ENCODE data around the gene MCC.

The MCC gene

DNA sequence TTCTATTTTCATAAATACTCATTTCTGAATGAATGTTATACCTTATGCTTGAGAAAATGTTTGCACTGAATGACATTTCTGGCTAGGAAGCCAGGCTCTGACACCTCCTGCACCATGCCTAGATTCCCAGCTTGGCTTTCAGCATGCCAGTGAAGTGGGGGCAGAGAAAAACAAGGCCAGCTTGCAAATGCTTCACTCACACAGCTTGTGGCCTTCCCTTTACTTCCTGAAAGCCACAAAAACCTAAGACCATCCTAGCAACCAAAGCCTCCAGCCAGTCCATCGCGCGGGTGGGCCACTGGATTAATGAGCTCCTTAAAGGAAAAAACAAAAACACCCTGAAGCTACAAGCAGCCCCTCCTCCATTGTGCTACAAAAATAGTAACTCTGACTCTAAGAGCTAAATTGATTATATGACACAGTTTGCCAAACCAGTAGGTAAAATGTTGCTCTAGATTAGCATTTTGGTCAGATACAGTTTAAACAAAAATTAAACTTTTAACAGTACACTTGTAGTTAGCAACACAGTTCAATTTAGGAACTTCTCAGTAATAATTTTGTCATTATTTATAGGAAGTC, 213.3 kb downstream of the MCC start:
- no peak overlapping the region for H2AFZ ChIP-seq (ENCODE audit: low read depth, low read length, severe bottlenecking)
- no peaks in the 10 kb centered on the region for H3K36me3 ChIP-seq (ENCODE audit: low read length)
- no peak overlapping the region for H3K27ac ChIP-seq (ENCODE audit: low read depth, low read length)
- H3K9me2 ChIP-seq (replicated peaks; ENCODE audit: insufficient read depth, low read length), result no peaks in the 10 kb centered on the region
- H3F3A ChIP-seq (ENCODE audit: insufficient read depth), result no peaks in the 10 kb centered on the region
- no peak overlapping the region for H3K4me3 ChIP-seq (ENCODE audit: insufficient read depth, low read length, poor library complexity, severe bottlenecking)
- no peaks in the 10 kb centered on the region for H3K9me3 ChIP-seq (ENCODE audit: insufficient read depth, low read length)
- H4K20me1 ChIP-seq (ENCODE audit: low read depth, low read length), result no peaks in the 10 kb centered on the region
- H3K27me3 ChIP-seq (ENCODE audit: low read length), result no peaks in the 10 kb centered on the region
- no peak overlapping the region for H3K4me2 ChIP-seq (ENCODE audit: low read depth, low read length, poor library complexity, severe bottlenecking)
- H3K9ac ChIP-seq (ENCODE audit: low read length), result no peak overlapping the region
- H3K79me2 ChIP-seq (ENCODE audit: insufficient read depth, low read length), result no peaks in the 10 kb centered on the region
- no peak for TF ChIP-seq EZH2phosphoT487 (conservative IDR thresholded peaks at IDR 0.05; ENCODE audit: low read length)
- TF ChIP-seq, protein P1, sequence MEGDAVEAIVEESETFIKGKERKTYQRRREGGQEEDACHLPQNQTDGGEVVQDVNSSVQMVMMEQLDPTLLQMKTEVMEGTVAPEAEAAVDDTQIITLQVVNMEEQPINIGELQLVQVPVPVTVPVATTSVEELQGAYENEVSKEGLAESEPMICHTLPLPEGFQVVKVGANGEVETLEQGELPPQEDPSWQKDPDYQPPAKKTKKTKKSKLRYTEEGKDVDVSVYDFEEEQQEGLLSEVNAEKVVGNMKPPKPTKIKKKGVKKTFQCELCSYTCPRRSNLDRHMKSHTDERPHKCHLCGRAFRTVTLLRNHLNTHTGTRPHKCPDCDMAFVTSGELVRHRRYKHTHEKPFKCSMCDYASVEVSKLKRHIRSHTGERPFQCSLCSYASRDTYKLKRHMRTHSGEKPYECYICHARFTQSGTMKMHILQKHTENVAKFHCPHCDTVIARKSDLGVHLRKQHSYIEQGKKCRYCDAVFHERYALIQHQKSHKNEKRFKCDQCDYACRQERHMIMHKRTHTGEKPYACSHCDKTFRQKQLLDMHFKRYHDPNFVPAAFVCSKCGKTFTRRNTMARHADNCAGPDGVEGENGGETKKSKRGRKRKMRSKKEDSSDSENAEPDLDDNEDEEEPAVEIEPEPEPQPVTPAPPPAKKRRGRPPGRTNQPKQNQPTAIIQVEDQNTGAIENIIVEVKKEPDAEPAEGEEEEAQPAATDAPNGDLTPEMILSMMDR (IDR thresholded peaks at IDR 0.05; ENCODE audit: insufficient read depth, low read length, poor library complexity, severe bottlenecking), result no peak

DNA sequence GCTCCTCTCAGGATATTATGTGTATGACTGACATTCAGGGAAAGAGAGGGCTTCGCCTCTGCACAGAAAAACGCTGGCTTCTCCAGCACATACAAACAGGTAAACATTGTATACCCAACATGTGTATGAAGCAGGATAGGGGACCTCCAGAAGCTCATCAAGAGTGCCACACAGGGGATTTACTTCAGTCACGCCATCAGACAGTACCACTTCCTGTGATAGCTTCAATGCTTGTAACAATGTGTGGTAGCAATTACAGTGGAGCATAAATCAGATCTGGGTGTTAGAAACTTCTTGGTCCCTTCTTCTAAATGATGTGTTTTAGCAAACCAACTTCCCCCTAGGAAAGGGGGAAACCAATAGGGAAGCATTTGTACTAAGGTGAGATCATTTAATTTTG, 214.3 kb downstream of the MCC start:
- no peak overlapping the region for H3K27ac ChIP-seq (ENCODE audit: low read depth, low read length)
- H3K9me2 ChIP-seq (replicated peaks; ENCODE audit: insufficient read depth, low read length), result no peaks in the 10 kb centered on the region
- no peaks in the 10 kb centered on the region for H3K36me3 ChIP-seq (ENCODE audit: low read length)
- H3F3A ChIP-seq (ENCODE audit: insufficient read depth), result no peaks in the 10 kb centered on the region
- H3K4me3 ChIP-seq (ENCODE audit: insufficient read depth, low read length, poor library complexity, severe bottlenecking), result no peak overlapping the region
- H3K4me2 ChIP-seq (ENCODE audit: low read depth, low read length, poor library complexity, severe bottlenecking), result no peak overlapping the region
- H4K20me1 ChIP-seq (ENCODE audit: low read depth, low read length), result no peaks in the 10 kb centered on the region
- no peaks in the 10 kb centered on the region for H3K27me3 ChIP-seq (ENCODE audit: low read length)
- no peak overlapping the region for H3K9ac ChIP-seq (ENCODE audit: low read length)
- H3K79me2 ChIP-seq (ENCODE audit: insufficient read depth, low read length), result no peaks in the 10 kb centered on the region
- TF ChIP-seq, protein P1 (IDR thresholded peaks at IDR 0.05; ENCODE audit: insufficient read depth, low read length, poor library complexity, severe bottlenecking), result no peak
- TF ChIP-seq EZH2phosphoT487 (conservative IDR thresholded peaks at IDR 0.05; ENCODE audit: low read length), result no peak
- H2AFZ ChIP-seq (ENCODE audit: low read depth, low read length, severe bottlenecking), result no peak overlapping the region
- no peaks in the 10 kb centered on the region for H3K9me3 ChIP-seq (ENCODE audit: insufficient read depth, low read length)

DNA sequence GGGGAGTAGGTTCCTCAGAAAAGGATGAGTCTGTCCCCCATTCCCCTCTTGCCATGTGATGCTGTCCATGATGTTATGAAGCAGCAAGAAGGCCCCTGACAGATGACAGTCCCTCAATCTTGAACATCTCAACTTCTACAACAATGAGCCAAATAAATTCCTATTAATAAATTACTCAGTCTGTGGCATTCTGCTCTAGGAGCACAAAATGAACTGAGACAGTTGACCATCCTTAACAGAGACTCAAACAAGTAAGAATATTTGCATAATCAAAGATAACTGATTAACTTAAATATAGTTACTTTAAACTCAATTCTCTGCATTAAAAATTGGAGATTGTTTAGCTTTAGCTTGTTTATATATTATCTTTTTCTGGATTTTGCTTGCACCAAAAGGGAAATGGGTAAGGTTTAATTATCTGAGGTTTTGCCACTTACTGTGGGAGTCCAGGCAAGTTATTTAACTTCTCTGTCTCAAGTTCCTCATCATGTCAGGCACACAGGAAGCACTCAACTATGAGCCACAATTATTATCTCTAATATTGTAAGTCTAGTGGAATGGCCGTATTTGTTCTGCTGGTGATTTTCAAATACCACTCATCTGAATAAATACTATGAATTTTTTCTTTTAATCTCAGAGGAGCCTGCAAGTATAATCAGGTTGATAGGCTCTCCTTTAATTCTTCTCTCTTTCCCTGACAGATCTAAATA, 216.4 kb downstream of the MCC start:
- Histone ChIP-seq H3K9me3 (ENCODE audit: insufficient read depth, low read length) (no peaks in the 10 kb centered on the region), H3K4me3 (ENCODE audit: insufficient read depth, low read length, poor library complexity, severe bottlenecking) (no peak overlapping the region), H3K79me2 (ENCODE audit: insufficient read depth, low read length) (no peaks in the 10 kb centered on the region), H4K20me1 (ENCODE audit: low read depth, low read length) (no peaks in the 10 kb centered on the region), H3K9ac (ENCODE audit: low read length) (no peak overlapping the region), H3K27me3 (ENCODE audit: low read length) (no peaks in the 10 kb centered on the region), H3K9me2 (replicated peaks; ENCODE audit: insufficient read depth, low read length) (no peaks in the 10 kb centered on the region), H2AFZ (ENCODE audit: low read depth, low read length, severe bottlenecking) (no peak overlapping the region), H3K36me3 (ENCODE audit: low read length) (no peaks in the 10 kb centered on the region), H3K4me2 (ENCODE audit: low read depth, low read length, poor library complexity, severe bottlenecking) (no peak overlapping the region), H3F3A (ENCODE audit: insufficient read depth) (no peaks in the 10 kb centered on the region), H3K27ac (ENCODE audit: low read depth, low read length) (no peak overlapping the region)
- TF ChIP-seq EZH2phosphoT487 (conservative IDR thresholded peaks at IDR 0.05; ENCODE audit: low read length), result no peak
- TF ChIP-seq, protein P1 (IDR thresholded peaks at IDR 0.05; ENCODE audit: insufficient read depth, low read length, poor library complexity, severe bottlenecking), result no peak
